Measurements from ENCODE around the gene ADRB2.

The ADRB2 gene

GRCh38 chr5:148811756-148812155 lies 14.7 kb upstream of the ADRB2 start:
- FAIRE-seq (no peak), DNase-seq (ENCODE audit: insufficient read length, low spot score) (no peak)
- TF ChIP-seq CTCF (IDR thresholded peaks at IDR 0.05; ENCODE audit: insufficient read depth, missing control alignments) = no peak

DNA sequence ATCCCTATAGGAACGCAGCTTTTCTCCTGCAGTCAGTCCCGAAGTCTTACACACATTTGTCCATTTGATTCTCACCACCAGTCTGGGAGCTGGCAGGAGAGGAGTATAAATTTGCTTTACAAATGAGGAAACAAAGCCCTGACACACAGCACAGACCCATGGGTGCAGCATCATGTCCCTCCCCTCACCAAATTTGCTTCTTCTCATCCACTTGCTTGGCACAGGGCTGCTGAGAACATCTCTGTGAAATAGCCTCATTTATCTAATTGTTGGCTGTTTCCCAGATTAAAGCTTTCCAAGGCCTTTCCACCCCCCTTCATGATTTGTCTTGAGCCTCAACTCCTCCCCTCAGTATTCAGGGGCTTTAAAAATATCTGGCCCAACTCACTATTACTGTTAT lies 11.3 kb upstream of the ADRB2 start:
- DNase-seq (ENCODE audit: insufficient read length, low spot score) (no peak), FAIRE-seq (no peak)
- TF ChIP-seq CTCF (IDR thresholded peaks at IDR 0.05; ENCODE audit: insufficient read depth, missing control alignments) = no peak

DNA sequence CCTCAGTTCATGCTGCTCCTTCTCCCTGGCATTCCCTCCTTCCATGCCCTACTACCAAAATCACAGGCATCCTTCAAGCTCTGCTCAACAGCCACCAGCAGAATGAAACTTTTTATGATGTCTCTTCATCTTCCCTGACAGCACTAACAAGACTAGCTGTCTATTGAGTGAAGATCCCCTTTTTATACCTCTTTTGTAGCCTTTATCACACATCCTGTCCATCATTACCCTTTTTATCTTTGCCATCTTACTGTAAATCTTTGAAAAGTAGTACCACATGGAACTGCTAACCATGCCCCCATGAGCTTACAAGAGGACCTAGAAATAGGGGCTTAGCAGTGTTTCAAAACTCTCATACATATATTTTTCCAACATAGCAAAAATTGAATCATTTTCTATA lies 10.8 kb upstream of the ADRB2 start:
- TF ChIP-seq CTCF (IDR thresholded peaks at IDR 0.05; ENCODE audit: insufficient read depth, missing control alignments) = no peak
- DNase-seq (ENCODE audit: insufficient read length, low spot score) = no peak
- no peak for FAIRE-seq

DNA sequence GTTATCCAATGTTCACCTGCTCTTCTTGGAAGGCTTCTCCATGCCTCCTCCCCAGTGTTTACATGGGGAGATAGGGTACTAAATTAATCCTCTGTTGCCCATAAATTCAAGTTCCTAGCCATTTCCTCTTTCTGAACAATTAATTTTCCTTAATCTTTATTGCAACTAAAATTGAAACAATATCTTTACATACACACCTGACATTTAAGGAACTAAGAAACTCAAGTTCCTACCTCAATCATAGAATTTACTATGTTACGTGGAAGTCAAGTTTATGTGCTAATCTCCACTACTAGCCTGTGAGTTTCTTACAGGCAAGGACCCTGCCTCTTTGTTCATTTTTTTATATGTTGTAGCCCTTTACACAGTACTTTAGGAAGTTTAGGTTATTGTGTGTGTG lies 10.1 kb upstream of the ADRB2 start:
- TF ChIP-seq CTCF (IDR thresholded peaks at IDR 0.05; ENCODE audit: insufficient read depth, missing control alignments) = no peak
- FAIRE-seq (no peak), DNase-seq (ENCODE audit: insufficient read length, low spot score) (no peak)

- no peak for TF ChIP-seq CTCF (IDR thresholded peaks at IDR 0.05; ENCODE audit: insufficient read depth, missing control alignments)
- DNase-seq (ENCODE audit: insufficient read length, low spot score) (no peak), FAIRE-seq (no peak)
Measured at GRCh38 chr5:148816782-148817181, 9.6 kb upstream of the ADRB2 start.

GRCh38 chr5:148817606-148818005 lies 8.8 kb upstream of the ADRB2 start:
- DNase-seq (ENCODE audit: insufficient read length, low spot score) (no peak), FAIRE-seq (no peak)

More at GRCh38 chr5:148817606-148818005, 8.8 kb upstream of the ADRB2 start:
- TF ChIP-seq CTCF (IDR thresholded peaks at IDR 0.05; ENCODE audit: insufficient read depth, missing control alignments) = no peak

All from D721Med (cell line).